ENCODE measurements around the gene OTOGL.
"Not testable (repeated sequence)": the region's sequence is repeated elsewhere in the genome, so short reads cannot be mapped to it uniquely, and the experiment has no call there.

The OTOGL gene

DNA sequence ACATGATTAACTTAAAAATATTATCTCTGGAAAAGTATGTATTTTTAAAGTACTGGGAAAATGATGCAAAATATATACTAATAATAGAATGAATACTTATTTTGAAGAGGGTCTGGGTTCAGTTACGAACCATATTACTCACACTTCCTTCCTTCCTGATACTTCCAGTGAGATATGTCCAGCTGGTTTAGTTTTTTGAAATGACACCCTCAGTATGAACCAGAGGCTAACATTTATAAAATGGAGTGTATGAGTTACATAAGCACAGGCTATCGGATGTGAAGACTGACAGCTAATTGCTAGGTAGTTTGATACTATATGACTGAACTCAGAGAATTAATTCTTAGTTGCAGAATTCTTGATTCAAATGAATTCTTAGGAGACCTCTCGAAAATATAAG, 122.9 kb downstream of the OTOGL start:
- no peak for DNase-seq (ENCODE audit: low read depth in 4 of 4, low spot score in 1 of 4)

DNA sequence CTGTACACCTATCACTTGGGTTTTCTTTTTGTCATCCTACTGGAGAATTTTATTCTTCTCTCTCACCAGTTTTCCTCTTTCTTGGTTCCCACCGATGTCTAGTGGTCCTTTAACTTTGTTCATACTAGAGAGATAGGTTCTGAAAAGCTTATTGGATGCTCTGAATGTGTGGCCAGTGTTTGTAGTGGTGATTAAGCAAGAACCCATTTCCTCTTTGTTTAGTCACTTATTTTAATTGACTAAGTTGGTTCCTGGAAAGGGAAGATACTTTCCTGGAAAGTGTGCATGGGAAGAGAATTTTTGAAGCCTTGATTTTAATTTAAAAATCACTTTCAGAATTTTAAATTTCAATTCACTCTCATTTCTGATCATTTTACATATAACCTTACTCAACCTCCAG, 127.2 kb downstream of the OTOGL start:
- no peak for DNase-seq (ENCODE audit: low read depth in 4 of 4, low spot score in 1 of 4)

DNA sequence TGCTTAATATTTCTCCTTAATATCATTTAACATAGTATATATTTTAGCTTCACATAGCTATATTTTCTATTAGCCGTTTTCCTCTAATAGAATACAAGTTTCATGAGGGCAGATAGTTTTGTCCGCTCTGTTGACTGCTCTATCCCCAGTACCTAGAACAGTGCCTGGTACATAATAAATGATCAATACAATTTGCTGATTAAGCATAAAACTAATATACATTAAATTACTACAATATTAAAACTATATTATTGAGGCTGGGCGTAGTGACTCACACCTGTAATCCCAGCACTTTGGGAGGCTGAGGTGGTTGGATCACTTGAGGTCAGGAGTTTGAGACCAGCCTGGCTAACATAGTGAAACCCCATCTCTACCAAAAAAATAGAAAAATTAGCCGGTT, 128.6 kb downstream of the OTOGL start:
- DNase-seq (ENCODE audit: low read depth in 4 of 4, low spot score in 1 of 4), result not testable (repeated sequence)

DNA sequence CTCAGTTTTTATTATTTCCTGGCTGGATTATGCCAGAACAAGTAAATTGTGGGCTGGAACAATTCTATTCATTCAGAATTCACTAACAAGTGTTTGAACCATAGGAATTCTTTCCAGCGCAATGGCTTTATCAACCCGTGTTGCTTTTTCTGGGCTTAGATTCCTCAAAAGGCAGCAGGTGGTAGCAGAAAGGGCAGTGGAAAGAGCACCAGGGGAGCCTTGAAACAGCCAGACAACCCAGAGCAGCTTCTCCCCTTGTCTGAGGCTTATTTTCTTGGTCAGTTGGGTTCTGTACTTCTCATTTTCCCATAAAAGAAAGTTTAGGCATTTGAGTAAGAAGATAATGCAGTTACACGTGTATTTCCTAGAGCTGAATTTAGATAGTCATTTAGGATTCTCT, 130.7 kb downstream of the OTOGL start:
- no peak for DNase-seq (ENCODE audit: low read depth in 4 of 4, low spot score in 1 of 4)

DNA sequence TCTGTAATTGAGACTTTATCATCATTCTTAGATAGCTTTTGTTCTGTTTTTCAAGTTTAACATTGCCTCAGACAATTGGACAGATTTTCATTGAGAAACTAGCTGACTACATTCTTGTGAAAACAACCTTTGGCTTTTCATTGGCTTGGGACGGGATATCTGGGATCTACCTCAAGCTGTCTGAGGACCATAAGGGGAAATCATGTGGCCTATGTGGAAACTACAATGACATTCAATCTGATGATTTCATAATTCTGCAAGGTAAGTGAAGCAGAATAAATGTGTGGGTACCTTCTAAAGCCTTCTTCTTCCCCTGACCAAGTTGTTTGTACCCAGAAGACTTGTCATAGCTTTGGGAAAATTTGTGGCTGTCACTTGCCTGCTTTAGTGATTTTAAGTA, 133.5 kb downstream of the OTOGL start:
- DNase-seq (ENCODE audit: low read depth in 4 of 4, low spot score in 1 of 4), result no peak

DNA sequence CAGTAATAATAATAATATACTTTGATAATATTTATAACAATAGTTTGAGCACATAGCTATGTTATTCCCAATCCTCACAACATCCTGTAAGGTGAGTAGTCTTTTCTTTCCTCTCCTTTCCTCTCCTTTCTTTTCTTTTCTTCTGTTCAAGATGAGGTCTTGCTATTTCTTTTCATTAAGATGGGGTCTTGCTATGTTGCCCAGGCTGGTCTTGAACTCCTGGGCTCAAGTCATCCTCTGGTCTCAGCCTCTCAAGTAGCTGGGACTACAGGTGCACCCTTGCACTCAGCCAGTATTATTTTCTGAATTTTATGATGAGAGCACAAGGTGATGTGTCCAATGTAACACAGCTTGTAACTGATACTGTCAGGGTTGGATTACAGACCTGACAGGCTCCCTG, 134.6 kb downstream of the OTOGL start:
- no peak for DNase-seq (ENCODE audit: low read depth in 4 of 4, low spot score in 1 of 4)

DNA sequence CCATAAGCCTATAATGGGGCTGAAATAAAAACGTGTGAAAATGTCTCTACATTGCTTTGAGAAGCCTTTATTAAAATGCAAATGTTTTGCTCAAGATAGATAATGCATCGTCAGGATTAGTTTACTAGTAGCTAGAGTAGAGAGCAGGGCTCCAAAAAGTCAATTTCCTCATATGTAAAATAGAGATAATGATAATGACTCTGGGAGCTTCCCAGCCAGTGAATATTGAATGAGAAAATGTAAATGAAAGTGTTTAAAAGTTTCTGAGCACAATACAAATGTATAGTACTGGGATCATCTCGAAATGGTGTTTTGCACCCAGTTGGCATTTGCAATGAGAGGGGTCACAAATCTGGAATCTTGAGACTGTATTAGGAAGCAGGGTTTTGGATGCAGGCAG, 135.3 kb downstream of the OTOGL start:
- no peak for DNase-seq (ENCODE audit: low read depth in 4 of 4, low spot score in 1 of 4)

DNA sequence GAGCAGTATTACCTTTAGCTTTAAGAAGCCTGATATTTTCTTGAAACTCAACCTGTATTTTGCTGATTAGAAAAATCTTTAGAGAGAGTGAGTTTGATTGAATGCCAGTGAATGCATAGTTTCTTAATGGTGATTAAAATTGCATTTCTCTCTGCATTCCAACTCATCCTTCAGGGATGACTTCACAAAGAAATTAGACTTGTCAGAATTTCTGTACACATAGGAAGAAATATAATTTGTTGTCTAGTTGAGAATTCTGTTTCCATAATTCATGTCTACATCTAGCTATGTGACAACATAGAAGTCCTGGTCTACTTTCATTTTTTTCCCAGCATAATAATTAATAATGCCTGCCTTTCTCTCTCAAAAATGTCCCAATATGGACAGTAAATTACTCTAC, 136.6 kb downstream of the OTOGL start:
- DNase-seq (ENCODE audit: low read depth in 4 of 4, low spot score in 1 of 4), result no peak

DNA sequence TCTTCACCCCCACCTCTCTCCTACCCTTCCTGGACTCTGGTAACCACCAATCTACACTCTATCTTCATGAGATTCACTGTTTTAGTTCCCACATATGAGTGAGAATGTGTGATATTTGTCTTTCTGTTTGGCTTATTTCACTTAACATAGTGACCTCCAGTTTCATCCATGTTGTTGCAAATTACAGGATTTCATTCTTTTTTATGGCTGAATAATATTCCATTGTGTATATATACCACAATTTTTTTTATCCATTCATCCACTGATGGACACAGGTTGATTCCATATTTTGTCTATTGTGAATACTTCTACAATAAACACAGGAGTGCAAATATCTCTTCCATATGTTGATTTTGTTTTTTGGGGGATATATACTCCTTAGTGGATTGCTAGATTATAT, 140.5 kb downstream of the OTOGL start:
- DNase-seq (ENCODE audit: low read depth in 4 of 4, low spot score in 1 of 4), result no peak

DNA sequence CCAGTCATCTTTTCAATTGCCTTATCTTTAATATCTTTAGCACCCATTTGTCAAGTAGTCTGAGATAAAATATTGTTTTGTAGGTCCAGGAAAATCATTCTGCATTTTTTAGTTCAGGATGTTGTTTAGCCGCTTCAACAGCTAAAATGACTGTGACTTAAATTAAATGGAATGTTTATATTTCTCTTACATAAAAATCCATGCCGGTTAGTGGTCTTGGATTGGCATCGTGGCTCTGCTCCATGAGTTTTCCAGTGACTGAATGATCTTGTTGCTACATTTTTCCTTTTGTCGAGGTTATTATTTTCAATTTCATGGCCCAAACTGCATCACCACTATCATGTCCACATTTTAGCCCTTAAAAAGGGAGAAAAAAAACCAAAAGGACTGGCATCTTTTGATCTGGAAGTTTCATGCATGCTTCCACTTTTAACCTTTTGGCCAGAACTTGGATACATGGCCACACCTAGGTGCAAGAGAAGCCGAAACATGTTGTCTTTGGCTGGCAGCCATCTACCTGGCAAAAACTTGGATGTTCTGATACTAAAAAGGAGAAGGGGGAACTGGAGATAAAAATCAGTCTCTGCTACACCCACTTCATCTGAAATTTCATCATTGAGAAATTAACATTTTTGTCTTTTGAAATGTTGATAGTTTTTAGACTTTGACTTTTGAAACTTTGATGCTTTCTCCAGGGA, 142.4 kb downstream of the OTOGL start:
- DNase-seq (ENCODE audit: low read depth in 4 of 4, low spot score in 1 of 4), result no peak

DNA sequence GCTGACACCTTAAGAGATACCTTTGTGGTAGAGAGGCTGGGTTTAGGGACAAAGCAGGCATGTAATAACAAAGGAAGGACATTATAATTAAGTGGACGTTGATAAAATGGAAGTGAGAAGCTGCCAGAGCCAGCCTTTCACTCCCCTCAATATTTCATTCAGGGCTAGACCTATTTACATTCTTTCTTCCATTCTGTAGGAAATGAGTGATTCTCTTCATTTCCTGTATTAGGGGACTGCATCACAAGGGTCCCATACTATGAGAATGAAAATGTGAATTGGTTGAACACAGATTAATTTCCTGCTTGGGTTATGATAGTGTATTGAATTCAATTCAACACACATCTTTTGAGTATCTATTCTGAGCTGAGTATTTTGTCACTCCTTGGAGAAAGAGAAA, 143.0 kb downstream of the OTOGL start:
- no peak for DNase-seq (ENCODE audit: low read depth in 4 of 4, low spot score in 1 of 4)

DNA sequence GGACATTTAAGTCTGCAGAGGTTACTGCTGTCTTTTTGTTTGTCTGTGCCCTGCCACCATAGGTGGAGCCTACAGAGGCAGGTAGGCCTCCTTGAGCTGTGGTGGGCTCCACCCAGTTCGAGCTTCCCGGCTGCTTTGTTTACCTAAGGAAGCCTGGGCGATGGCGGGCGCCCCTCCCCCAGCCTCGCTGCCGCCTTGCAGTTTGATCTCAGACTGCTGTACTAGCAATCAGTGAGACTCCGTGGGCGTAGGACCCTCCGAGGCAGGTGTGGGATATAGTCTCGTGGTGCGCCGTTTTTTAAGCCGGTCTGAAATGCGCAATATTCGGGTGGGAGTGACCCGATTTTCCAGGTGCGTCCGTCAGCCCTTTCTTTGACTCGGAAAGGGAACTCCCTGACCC, 150.2 kb downstream of the OTOGL start:
- DNase-seq (ENCODE audit: low read depth in 4 of 4, low spot score in 1 of 4), result not testable (repeated sequence)

DNA sequence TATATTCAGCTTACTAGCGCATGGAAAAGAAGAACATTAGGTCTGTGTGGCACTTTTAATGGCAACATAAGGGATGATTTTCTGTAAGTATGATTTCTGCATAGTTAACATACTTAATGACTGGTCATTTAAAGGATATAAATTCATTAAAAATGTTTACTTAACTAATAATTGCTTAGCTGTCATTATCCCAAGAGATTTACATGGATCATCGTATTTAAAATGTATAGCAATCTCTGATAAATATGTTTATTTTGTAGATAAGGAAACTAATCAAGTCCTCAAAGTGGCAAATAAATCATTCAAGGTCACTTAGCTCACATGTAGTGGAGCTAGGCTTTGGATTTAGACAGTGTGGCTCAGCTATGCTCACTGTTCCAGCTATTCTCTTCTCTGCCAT, 158.6 kb downstream of the OTOGL start:
- DNase-seq (ENCODE audit: low read depth in 4 of 4, low spot score in 1 of 4), result no peak

DNA sequence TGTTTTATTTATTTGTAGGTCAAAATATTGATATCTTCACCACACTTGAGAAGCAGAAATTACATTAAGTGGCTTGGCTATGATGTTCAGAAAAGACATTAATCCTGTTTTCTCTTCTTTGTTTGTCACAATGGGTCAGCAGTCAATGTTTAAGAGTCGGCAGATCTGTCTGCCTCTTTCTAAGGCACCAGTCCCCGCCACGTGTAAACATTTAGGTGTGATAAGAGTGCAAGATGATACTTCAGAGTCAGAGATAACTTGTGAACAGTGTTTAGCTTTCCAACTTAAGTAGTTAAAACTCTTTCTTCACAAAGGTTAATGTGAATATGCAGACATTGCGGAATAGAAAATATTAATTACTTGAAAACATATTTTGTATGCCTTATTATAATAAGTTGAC, 160.9 kb downstream of the OTOGL start:
- no peak for DNase-seq (ENCODE audit: low read depth in 4 of 4, low spot score in 1 of 4)

DNA sequence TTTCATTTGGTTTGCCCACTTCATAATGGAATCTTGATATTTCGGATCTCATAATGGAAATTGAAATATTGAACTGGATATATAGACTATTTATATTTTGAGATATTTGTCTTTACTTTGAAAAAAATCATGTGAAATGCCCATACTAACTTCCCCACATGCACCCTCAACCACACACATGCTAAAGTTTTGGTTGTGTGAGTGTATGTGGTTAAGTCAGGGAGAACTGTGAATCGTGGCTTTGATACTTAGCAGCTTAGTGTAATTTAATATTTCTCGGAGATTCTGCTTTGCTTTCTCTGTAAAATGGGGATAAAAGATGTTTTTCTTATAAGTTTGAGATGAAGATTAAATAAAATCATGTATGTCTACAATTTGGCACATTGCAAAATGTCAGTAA, 162.1 kb downstream of the OTOGL start:
- no peak for DNase-seq (ENCODE audit: low read depth in 4 of 4, low spot score in 1 of 4)

DNA sequence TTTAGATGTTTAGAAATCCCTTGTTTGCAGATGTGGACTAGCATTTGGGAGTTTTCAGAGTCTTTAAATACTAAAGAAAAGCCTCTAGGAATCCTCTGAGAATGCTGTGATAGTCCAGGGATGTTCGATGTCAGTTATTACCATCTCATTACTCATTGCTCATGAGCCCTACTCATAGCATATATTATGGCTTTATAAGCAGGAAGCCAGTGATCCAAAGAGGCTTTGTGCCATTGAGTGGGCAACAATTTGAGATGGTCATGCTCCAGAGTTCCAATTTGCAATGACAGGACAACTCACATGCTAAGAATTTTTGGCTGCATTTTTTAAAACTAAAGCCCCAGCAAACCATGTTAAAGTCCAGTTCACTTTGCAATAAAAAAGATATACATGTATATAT, 163.0 kb downstream of the OTOGL start:
- DNase-seq (ENCODE audit: low read depth in 4 of 4, low spot score in 1 of 4), result no peak

DNA sequence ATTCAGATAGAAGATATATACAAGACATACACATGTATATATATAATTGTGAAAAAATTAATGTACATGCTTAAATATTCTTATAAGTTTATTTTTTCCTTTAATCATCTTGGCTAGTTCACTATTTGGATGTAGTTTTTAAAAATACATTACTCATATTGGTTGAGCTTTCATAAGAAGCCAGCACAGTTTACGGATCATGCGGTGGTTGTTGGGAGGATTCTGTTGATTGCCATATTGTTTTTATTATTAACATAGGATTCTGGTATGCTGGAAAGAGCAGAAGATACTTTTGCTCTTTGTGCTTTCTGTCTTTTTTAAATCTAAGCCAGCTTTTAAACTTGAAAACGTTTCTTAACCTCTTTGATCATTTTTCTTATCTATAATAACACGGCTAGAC, 163.4 kb downstream of the OTOGL start:
- DNase-seq (ENCODE audit: low read depth in 4 of 4, low spot score in 1 of 4), result no peak

DNA sequence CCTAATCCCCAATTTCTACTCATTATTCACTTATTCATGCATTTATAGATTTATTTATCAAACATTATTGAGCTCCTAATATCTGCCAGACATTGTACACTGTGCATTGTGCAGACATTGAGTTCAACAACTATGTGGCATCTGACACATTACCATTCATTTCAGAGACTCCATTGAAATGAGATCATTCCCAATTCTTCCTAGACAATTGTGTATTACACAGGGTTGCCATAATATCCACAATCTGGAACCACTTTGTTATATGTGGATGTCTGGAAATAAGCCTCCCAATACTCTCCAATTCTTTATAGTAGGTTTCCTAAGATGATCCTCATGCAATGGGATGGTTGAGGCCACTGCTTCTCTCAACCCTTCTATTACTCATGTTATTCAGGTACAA, 165.0 kb downstream of the OTOGL start:
- DNase-seq (ENCODE audit: low read depth in 4 of 4, low spot score in 1 of 4), result no peak

DNA sequence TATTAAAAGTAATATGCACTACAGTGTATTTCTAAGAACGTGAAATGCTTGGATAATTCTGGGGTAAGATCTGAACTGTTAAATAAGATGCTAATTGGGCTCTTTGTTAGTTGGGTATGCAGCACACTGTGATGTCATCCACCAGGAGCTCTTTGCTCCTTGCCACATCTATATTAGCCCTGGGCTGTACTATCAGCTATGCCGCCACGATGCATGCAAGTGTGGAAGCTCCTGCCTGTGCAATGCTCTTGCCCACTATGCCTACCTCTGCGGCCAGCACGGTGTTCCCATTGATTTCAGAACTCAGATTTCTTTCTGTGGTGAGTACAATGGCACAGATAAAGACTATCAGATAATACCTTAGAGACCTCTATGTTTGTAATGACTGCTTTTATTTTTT, 165.6 kb downstream of the OTOGL start:
- no peak for DNase-seq (ENCODE audit: low read depth in 4 of 4, low spot score in 1 of 4)

DNA sequence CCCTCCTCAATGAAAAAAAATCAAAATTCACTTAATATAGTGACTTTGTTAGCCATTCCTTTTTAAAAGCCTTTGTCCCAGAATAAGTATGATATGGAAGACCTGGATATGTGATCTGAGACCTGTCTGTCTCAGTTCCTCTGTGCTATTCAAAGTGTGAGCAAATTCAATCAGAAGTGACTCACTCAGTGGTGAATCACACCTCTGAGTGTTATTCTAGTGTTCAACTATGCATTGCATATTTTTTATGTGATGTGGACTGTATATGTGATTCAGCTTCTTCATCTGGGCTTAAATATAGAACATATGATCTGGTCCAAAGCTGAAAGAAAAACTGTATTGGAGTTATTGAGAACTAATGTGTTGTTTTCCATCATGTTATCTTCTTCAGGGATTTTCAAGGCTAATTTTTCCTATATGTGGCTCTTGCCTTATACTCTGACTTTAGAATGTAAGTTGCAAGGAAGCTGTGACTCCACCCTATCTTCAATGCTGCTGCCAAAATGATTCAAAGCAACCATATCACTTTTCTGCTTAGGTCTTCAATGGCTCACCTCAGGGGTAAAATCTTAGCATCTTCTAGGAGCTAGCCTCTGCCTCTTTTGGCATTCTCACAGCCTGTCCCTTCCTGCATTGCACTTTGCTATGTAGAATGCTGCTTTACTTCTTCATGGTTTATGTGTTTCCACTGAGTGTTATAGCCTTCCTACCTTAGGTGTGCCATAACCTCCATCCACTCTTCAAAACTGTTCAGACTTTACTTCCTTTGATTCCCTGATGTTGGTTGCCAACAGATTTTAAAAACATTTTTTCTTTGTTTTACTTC, 169.8 kb downstream of the OTOGL start:
- no peak for DNase-seq (ENCODE audit: low read depth in 4 of 4, low spot score in 1 of 4)

DNA sequence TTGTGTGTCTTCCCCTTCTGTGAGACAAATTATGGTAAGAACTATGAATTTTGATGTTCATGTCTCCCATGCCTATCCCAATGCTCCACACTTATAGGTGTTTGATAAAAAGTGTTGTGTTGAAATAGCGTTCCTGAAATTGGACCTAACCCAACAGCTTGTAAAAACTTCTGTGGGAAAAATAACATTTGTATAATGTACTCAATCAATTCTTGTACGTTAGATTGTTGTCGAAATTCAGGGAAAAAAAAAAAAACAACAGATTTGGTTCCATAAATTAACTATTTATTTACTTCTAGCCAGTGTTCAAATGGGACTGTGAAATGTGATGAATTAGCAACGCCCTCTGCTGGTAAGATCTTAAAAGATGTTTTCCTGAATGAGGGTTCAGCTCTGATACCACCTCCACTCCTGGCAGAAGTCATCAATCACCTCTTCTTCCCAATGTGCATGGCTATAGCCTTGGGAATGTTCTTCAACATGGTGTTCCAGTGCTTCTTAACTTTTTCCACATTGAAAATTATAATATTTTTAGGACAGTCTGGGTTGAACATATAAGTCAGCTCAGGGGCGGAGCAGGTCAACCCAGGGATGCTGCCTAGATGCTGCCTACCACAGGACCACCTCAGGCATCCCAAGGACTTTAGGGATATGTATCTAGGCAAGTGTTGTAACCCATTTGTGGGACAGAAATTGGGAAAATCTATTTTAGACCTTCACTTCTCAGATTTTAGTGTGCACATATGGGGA, 170.6 kb downstream of the OTOGL start:
- DNase-seq (ENCODE audit: low read depth in 4 of 4, low spot score in 1 of 4), result no peak

DNA sequence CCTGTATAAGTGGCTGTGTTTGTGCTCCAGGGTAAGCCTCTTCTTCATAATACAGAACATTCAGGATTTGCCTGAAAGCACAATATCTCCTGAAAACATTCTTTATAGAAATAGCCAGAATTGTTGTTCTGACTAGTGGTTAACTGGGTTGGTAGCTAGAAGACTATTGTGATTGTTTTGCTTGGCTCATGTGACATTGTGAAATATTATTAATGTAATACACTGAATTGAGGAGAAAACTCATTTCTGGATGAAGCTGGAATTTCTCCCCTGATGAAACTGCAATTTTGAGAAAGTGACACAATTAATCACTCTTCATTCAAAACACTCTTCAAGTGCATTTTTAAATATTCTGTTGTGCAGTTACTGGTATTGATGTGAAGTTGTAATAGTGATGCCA, 172.4 kb downstream of the OTOGL start:
- no peak for DNase-seq (ENCODE audit: low read depth in 4 of 4, low spot score in 1 of 4)
